Measurements from ENCODE around the gene RARA.

The RARA gene

DNA sequence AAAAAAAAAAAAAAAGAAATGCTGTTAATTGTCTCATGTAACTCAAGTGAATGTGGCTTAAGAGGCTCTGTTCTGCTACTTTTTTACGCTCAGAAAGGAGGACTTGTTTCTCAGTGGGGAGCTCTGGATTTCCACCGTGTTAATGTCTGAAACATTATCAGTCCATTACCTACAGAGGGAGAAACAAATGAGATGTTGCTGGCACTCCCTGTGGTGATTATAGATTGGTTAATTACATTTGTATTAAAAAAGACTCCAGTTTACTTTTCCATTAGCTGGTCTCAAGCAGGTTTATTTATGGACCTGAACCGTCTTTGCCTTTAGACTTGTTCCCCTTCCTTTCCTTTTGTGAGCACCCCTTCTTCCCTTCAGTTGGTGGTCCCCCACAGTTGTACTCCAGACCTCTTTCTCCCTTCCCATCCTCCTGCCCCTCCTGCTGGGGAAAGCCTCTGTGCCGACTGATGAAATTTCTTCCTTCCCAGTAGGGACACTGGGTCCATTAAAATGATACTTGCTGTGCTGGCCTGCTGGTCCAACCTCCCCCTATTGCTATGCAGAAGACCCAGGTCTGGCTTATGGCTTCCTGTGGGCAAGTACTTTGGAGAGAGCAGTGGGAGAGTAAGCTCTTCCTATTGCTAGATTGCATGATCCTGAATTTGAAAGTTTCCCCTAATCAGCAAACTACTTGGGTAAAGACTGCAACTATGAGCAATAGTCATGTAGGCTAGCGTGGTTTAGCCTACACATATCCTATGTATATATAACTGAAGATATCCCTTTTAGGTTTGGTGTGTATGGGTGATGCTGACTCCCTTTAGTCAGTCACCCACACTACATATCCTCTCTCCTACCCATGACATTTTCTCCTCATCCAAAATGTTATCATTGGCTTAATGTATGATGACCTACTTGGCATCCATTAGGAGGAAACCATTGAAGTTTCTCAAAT lies 13.2 kb upstream of the RARA start:
- in situ Hi-C loops (cut with MboI; ENCODE audit: low sequenced_read_pairs): loop anchor here (25.0 kb wide), 1 partner anchor 283 kb away; the partner anchor contains the start of gene CSF3

GRCh38 chr17:40297511-40297910 lies 11.5 kb upstream of the RARA start:
- in situ Hi-C loops (cut with MboI; ENCODE audit: low sequenced_read_pairs): loop anchor here (25.0 kb wide), 1 partner anchor 285 kb away; the partner anchor contains the start of gene CSF3

DNA sequence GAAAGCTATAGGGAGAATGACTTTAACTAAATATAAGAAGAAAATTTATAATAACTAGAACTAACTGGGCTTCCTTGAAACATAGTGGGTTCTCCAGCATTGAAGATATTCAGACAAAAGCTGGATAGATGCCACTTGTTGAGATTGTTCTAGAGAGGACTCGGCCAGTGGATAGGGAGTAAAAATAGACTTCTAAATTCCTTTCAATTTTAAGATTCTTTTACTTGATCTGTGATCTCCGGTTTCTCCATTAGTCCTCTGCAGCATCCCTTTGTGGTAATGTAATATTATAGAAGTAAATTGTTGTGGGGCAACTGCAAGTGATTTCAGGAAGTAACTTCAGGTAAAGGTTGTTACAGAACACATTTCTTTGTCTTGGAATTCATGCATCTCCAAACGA lies 10.3 kb upstream of the RARA start:
- in situ Hi-C loops (cut with MboI; ENCODE audit: low sequenced_read_pairs): loop anchor here (25.0 kb wide), 1 partner anchor 286 kb away; the partner anchor contains the start of gene CSF3

- in situ Hi-C loops (cut with MboI; ENCODE audit: low sequenced_read_pairs): loop anchor here (25.0 kb wide), 1 partner anchor 287 kb away; the partner anchor contains the start of gene CSF3
Measured at GRCh38 chr17:40299159-40299757, 9.7 kb upstream of the RARA start.

DNA sequence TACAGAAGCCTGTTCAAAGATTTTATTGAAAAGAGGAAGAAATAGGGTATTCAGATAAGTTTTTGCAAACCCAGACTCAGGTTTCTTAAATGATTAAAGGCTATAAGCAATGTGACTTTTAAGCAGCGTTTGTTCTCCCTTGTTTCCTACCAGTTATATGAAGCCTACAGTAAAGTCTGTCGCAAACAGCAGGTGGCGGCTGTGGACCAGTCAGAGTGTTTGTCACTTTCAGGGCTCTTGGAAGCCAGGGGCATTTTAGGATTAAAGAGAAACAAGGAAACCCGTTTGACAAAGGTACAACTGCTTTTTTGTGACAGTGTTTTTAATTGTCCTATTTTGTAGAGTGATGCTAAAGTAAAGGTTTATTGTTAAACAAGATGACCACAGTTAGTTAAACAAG lies 7.7 kb upstream of the RARA start:
- in situ Hi-C loops (cut with MboI; ENCODE audit: low sequenced_read_pairs): loop anchor here (5.0 kb wide), 1 partner anchor 51 kb away; no protein-coding TSS in a partner anchor

GRCh38 chr17:40303009-40303657 lies 5.8 kb upstream of the RARA start:
- in situ Hi-C loops (cut with MboI; ENCODE audit: low sequenced_read_pairs): loop anchor here (5.0 kb wide), 1 partner anchor 49 kb away; no protein-coding TSS in a partner anchor

DNA sequence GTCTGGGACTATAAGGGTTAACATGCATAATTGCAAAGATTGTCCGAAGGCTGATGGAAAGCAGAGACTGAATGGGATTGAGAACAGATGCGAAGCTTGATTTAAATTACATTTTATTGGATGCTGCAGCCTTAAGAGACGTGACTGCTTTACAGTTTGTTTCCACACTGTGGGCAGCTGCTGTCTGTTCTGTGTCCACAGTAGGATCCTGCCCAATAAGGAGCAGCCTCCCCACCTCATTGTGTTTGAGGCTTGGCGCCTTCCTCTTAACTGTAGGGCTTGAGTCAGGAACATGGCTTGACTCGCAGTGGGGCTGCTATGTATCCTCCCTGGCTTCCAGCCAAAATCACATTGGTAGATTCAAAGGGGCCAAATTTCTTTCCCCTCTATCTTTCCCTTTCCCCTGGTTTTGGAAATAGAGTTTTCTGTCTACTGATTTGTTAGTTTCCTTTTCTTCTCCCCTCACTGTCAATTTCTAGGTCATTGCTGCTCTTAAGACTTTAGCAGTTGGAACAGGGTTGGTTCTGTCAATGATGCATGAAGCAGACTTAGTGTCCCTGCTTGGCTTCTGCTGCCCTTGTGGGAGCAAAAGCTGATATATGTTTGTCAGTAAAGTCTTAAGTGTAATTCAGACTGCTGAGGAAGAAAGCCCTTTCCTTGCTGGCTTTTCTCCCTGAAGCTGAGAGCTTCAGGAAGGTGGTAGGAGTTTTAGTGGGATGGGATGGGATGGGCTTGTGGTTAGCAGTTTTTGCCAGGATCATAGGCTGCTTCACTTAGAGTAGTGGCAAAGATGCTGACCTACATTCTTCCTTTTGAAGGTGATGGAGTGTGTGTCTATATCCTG lies 5.0 kb upstream of the RARA start:
- in situ Hi-C loops (cut with MboI; ENCODE audit: low sequenced_read_pairs): loop anchor here (5.0 kb wide), 1 partner anchor 48 kb away; no protein-coding TSS in a partner anchor

- in situ Hi-C loops (cut with MboI; ENCODE audit: low sequenced_read_pairs): loop anchor here (5.0 kb wide), 1 partner anchor 48 kb away; no protein-coding TSS in a partner anchor
Measured at GRCh38 chr17:40304552-40304863, 4.5 kb upstream of the RARA start.

DNA sequence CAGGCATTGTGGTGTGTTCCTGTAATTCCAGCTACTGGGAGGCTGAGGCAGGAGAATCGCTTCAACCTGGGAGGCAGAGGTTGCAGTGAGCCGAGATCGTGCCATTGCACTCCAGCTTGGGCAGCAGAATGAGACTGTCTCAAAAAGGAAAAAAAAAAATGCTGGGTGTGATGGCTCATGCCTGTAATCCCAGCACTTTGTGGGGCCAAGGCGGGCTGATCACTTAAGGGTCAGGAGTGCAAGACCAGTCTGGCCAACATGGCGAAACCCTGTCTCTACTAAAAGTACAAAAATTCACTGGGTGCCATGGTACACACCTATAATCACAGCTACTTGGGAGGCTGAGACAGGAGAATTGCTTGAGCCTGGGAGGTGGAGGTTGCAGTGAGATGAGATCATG lies 4.1 kb upstream of the RARA start:
- in situ Hi-C loops (cut with MboI; ENCODE audit: low sequenced_read_pairs): loop anchor here (5.0 kb wide), 1 partner anchor 47 kb away; no protein-coding TSS in a partner anchor

DNA sequence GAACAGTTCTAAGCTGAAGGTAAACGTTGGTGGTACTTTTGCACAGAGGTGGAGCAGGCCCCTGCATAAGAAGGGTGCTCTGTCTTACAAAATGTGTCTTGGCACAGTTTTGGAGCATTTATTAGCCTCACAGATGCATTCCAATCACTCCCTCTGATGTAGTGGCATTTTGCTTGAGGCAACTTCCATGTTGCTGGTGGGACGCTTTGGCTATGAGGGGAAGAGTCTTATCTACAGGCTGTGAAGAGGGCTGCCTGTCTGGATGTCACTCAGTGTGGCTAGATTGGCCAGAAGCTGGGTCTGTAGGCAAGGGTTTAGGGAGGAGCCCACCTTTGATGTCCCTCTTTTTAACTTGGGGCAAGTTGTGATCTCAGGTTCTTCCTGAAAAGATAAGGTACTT lies 2.6 kb upstream of the RARA start:
- in situ Hi-C loops (cut with MboI; ENCODE audit: low sequenced_read_pairs): no loop called here

DNA sequence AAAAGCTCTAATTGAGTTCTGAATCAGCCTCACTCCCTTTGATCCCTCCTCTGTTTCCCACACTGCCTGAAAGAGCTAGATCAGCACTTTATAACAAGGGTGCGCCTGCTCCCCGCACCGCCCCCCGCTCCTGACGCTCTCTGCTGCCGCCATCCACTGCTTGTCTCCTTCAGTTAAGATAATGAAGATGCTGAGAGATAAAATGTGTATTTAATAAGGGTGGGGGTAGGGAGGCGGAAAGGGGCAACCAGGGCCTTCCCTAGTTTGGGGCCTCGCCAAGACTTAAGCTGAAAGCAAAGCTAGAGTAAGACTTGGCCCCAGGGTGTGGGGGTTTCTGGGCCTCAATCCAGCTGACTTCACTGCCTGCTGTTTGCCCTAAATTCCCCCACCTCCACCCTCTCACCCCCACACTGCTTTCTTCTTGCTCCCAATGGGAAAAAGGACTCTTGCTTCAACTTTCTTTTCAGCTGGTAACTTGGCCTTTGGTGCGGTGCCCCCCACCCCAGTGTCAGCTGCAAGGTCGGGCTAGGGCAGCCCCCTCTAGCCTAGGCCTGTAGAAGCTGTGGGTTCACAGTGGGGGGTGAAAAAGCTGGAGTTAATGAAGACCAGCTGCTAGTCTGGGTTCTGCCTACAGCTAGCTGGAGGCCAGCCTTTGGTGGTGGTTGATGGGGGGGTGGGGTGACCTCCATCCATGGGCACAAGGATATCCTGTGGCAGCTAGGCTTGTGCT lies 1.8 kb upstream of the RARA start:
- in situ Hi-C loops (cut with MboI; ENCODE audit: low sequenced_read_pairs): no loop called here

DNA sequence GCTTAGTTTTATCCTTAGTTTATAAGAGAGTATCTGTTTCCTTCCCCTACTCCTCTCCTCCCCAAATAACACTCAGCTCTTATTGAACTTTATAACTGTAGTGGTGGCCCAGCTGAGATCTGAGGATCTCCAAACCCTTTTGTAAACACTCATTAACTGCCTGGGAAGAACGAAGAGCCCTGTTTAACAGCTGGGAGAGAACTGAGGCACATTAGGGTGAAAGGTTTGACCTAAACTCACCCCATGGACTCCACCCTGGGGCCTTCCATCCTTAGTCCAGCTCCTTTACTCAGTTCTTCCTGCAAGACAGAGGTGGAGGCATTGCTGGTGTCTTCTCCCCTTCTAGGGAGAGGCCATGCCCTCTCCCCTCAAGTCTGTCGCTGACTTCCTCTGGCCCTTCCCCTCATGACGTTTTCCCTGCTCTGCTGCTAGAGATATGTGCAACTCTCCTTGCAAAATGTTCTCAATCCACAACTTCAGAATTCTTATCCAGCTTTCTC lies 1.2 kb upstream of the RARA start:
- in situ Hi-C loops (cut with MboI; ENCODE audit: low sequenced_read_pairs): no loop called here

GRCh38 chr17:40309949-40310510 lies 1.1 kb downstream of the RARA start:
- in situ Hi-C loops (cut with MboI; ENCODE audit: low sequenced_read_pairs): no loop called here

DNA sequence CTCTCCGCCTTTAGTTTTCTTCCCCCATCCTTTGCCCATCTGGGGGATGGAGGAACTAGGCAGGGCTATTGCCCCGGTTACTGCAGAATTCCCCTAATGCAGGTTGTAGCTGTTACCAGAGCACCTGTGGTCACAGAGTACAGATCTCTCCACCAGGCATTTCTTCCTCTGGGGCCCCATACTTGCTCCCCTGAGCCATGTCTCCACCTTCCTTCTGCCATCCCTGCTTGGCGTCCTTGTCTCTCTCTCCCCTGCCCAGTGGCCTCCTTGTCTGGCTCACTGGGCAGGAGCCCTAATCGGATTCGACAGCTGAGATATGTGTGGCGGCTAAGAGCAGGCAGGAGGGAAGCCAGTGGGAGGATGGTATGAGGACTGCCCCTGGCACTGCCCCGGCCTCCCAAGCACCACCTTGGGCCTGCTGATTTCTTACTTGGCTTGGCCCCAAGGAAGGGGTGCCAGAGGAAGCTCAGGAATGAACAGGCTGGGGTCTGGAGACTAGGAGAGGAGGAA lies 2.0 kb downstream of the RARA start:
- in situ Hi-C loops (cut with MboI; ENCODE audit: low sequenced_read_pairs): no loop called here

DNA sequence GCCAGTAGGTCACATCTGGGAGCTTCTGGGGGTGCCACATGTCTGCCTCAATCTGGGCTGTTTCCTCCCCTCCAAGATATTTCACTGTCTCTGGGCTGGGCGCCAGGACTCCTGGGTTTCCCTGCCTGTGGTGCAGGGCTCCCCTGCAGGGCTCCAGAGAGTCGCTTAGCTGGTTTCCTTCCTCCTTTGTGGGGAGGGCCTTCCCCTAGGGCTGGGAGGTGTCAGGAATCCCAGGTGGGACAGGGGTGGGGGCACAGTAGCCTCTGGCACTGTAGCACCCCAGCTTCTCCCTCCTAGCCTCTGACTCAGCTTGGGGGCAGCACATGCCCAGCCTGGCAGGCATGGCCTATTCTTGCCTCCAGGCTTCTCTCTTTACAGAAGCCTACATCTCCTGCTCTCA lies 2.6 kb downstream of the RARA start:
- in situ Hi-C loops (cut with MboI; ENCODE audit: low sequenced_read_pairs): no loop called here

DNA sequence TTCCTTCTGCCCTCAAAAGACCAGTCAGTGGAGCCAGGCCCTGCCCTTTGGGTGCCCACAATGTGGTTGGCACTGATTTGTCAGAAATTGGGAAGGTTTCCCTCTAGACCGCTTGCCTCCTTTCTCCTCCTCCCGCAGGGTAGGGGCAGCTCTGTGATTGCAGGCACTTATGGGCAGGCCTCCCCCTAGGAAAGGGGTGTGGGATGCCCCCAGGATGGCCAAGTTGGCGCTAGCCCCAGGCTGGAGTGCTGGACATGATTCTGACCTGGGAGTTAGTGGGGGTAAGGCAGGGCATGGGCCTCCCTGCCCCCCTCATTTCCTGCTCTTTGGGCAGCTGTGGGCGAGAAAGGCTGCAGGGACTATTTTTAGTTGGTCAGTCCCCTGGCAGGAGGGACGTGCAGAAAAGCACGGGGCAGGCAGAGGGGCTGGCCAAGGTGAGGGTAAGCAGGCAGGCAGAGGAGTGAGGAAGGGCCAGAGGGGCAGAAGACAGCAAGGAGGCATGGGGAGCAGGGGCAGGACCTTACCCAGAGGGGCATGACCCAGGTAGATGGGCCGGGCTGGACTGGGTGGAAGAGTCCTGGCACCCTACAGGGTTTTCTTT lies 3.3 kb downstream of the RARA start:
- in situ Hi-C loops (cut with MboI; ENCODE audit: low sequenced_read_pairs): no loop called here

DNA sequence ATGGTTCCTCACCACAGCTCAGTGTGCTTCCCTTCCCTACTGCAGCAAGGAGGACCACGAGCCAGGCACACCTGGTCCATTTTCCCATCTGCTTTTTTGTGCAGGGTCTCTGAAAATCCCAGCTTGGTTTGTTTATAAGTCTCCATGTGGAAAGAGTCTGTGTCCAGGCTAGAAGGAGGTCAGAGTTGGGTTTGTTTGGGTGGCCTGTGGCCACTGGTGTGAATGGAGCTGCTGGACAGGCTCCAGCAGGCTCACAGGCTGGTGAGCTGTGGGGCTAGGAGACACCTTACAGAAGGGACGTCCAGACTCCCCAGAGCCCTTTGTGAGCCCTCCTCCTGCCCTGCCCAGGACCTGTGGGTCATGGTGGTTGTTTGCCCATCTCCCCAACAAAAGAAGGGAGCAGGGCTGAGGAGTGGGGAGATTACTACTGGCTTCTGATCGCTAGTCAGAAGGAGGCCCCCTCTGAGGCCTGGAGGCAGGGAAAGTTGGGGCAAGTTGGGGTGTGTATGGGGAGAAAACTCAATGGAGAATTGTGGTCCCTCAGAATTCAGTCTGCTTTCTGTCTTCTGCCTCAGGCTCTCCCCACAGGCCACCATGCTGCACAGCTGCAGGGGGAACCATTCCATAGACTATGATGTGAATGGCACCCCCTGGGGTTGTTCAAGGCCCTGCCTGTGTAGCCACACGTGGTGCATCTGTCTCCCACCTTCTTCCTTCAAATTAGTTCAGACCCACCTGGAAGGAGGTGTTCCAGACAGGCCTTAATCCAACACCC lies 4.1 kb downstream of the RARA start:
- in situ Hi-C loops (cut with MboI; ENCODE audit: low sequenced_read_pairs): no loop called here

Data from HL-60/S4 treated with phorbol 12-myristate 13-acetate at 8.2 ng/mL for 4 days and 3 days (cell line).